ENCODE data around the gene NPPC.

NPPC gene

DNA sequence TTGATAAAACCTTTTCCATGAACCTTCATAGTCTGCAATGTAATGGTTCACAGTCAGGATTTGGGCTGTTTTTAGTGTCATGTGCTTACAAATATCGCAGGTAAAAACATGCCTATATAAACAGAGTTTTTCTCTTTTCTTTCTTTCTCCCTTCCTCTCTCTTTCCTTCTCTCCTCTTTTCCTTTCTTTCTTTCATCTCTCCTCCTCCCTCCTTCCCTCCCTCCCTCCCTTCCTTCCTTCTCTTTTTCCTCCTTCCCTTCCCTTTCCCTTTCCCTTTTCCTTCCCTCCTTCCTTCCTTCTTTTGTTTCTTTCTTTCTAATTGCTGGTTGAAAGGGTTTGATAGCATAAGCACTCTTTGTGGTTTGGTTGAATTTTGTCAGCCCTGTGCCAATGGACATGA lies 9.6 kb upstream of the NPPC start:
- in situ Hi-C loops (cut with MboI; ENCODE audit: low sequenced_read_pairs), result no loop called here

DNA sequence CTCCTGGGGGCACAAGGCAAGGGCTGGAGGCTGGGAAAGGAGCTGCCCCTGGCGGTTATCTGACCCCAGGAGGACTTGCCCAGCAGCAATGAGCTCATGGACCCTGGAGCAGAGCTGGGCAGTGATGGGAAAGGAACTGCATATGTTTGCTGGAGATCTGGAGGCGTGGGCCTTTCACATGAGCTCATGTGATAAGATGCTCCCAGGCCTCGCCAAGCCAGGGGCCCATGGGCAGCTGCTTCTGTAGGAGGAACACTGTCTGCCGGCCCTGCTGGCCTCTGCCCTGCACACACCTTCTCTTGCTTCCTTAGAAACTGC lies 9.0 kb upstream of the NPPC start:
- in situ Hi-C loops (cut with MboI; ENCODE audit: low sequenced_read_pairs), result no loop called here

DNA sequence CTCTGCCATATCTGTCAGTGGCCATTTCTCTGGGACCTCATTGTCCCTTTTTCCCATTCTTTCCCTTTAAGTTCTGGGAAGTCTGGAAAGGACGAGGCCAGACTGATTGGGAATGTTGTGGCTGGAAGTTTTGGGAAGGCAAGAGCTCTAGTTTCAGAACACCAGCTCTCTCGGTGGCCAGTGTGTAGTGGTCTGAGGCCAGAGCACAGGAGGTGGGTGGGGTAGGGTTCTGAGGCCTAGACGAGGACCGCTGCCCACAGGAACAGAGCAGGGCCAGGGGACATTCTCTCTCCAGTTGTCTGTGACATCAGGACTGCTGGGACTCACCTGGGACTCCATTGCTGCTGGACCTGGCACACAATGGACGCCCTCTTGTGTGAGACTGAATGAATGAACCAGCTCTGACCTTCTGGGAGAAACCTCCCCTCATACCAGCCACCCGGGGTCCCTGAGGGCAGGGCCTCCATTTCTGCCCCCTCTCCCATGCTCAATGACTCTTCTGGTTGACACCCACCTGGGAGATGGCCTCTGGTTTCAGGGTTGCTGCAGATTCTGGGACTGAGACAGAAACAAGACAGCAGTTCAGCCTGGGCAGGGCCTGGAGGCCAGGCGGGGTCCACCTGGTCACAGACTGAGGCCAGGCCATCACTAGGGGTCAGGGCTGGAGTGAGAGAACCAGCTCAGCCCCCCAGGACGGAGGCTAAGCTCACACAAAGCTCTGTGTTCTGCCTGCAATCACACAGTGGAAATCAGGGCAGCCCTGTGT lies 8.4 kb upstream of the NPPC start:
- in situ Hi-C loops (cut with MboI; ENCODE audit: low sequenced_read_pairs), result no loop called here

DNA sequence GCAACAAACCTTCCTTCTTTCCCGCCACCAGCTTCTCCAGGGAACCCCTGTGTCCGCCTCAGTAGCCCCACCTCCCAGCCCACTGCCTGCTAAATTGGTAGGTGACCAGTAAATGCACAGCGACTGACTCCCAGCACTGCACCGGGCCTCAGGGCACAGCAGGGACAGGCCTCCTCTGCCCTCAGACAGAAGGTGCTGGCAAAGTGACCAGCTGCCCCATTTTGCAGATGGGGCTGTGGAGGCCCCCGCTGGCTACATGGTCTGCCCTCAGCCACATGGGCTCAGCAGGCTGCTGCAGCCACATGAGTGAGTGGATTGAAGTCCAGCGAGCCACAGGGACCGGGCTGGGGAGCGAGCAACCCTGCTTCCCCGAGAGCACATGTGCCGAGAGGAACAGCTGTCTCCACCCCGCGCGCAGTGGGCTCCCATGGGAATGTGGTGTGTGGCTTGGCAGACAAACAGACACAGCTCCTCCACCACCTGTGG lies 7.8 kb upstream of the NPPC start:
- in situ Hi-C loops (cut with MboI; ENCODE audit: low sequenced_read_pairs), result no loop called here

DNA sequence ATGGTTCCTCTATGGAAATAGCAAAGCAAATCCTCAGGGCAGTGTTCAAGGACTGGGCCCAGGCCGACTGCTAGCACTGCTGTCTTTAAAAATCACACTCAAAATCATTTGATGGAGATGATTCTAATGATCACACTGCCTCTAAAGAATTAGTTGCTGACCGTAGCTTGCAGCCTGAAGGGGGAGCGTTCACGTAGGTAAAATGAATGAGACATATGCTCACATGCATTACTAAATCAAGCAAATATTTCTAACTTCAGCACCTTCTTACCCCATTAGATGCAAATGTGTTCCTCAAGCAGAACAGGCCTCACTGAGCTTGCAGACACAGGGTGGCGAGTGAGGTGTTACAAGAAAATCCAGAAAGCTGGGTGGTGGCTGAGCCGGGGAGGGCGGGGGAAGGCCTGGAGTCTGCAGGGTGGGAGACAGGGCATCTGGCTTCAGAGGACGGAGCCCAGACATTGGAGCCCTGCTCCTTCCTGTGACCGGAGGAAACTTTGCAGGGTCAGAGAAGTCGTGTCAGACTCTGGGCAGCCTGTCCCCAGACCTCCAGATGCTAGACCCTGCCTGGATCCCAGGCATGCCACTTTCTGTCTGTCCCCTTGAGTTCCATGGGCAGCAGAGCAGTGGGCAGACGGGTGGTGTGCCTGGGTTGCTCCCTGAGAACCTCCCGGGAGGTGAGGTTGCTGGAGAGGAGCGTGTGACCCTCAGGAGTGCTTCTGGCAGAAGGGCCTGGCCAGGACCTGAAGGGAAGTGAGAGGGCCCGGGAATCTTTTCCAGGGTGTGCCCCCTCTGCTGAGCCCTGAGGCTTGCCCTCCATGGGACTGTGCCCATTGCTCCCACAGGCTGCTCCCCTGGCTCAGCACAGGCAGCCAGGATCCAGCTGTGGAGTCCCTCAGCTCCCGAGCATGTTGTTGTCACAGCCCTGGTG lies 7.1 kb upstream of the NPPC start:
- in situ Hi-C loops (cut with MboI; ENCODE audit: low sequenced_read_pairs), result no loop called here

DNA sequence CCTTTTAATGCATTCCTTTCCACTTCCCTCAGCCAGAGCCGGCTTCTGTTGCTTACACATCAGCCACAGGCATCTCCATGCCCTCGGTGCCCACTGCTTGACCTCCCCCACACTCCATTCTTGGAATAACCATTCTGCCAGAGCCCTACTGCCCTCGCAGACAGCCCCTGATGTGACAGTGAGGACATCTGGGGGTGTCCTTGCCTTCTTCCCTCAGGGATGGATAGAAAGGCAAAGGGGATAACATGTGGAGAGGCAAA lies 6.4 kb upstream of the NPPC start:
- in situ Hi-C loops (cut with MboI; ENCODE audit: low sequenced_read_pairs), result no loop called here

DNA sequence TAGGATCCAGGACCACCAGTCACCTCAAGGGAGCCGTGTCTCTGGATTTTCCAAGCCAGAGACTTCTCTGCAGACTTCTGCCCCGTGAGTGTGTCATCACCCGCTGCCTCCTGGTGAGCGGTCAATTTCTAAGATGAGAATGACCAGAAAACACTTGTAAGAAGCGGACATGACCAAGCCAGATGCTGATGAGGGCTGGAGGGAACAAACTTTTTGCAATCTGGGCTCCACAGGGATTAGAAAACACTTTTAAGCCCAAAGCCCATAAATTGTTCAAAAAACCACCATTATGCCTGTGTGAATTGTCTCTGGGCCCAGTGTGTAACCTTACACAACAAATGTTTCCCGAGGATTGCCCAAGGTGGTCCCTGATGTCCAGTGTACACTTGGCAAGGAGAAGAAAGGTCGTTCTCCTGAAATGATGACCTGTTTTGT lies 5.3 kb upstream of the NPPC start:
- in situ Hi-C loops (cut with MboI; ENCODE audit: low sequenced_read_pairs), result no loop called here

DNA sequence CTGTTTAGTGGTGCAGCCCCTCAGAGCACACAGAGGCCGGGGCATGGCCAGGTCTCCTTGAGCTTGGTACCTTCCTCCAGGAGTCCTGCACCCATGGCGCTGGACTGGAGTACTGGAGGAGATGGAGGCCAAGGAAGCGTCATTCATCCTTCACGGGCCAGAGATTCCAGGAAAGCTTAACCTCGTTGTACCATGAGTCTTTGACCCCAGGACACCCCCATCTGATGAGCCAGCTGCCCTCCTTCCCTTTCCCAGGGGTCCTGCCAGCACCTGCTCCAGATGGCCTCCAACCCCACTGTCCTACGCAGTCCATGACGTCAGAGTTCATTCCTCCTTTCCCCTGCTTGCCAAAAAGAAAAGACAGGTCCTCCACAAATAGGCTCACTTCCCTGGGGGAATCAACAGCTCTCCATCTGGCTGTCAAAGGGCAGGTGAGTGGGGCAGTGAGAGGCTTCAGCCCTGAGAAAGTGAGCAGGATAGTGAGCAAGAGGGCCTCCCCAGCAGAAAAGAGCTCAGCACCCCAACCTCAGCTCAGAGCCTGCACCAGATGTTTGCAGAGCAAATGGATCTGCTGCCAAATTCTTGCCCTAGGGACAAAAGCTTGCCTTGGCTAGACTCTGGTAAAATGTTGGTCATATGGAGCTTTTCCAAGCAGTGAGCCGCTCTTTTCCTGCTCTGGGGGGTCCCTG lies 4.5 kb upstream of the NPPC start:
- in situ Hi-C loops (cut with MboI; ENCODE audit: low sequenced_read_pairs), result no loop called here

DNA sequence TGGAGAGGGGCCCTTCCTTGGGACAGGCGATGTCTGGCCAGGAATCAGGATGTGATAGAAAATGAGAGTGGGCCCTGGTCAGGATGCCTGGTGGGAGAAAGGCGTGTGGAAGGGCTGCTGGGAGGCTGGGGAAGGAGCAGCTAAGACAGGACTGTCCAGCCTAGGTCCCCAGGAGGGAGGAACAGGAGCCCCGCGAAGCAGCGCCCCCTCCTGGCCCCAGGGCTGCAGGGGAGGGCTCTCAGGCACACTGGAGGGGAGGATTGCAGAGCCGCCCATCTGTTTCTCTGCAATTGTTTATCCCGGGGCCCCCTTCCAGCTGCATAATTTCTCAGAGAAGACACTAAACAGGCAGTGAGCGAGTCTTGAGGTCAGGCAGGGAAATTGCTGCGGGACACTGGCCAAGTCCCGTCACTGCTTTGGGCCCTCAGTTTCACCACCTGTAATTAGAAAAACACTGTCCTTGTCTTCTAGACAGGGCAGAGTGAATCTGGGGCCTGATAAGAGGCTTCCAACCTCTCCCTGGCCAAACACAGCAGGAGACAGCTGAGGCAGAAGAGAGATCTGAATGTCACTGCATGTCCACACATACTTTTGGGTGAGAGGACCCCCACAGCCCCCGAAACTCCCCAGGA lies 3.9 kb upstream of the NPPC start:
- in situ Hi-C loops (cut with MboI; ENCODE audit: low sequenced_read_pairs), result no loop called here

DNA sequence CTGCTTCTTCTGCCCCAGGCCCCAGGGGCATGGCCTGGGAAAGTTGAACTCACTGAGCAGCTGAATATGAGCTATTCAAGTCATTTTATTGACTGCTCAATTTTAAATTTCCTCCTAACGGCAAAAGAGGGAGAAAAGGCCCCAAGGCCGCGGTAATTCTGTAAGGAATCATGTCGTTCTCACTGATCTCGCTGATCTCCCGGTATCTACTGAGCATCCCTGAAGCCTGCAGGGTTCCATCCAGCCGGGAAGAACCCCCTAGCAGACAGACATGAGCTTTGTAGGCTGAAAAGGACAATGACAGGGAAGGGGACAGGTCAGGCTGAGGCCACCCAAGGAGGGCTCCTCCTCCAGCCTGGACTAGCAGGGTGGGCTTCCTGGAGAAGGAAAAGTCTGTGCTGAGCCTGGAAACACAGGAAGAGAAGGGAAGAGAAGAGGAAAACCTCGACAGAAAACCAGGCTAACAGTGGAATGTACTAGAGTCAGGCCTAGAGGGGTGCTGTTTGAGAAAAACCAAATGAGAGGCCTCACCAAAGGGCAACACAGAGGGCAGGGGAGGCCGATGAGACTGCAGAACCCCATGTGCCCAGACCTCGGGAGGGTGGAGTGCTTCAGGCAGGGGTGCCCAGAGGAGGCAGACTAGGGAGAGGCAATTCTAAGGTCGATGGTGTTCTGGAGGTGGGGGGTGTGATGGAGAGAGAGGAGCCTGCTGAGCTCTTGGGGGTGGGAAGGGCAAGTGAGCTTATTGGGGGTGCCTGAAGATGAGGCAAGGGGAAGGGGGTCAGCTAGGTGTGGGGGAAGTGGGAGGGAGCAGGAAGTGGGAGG lies 2.9 kb upstream of the NPPC start:
- in situ Hi-C loops (cut with MboI; ENCODE audit: low sequenced_read_pairs), result no loop called here

DNA sequence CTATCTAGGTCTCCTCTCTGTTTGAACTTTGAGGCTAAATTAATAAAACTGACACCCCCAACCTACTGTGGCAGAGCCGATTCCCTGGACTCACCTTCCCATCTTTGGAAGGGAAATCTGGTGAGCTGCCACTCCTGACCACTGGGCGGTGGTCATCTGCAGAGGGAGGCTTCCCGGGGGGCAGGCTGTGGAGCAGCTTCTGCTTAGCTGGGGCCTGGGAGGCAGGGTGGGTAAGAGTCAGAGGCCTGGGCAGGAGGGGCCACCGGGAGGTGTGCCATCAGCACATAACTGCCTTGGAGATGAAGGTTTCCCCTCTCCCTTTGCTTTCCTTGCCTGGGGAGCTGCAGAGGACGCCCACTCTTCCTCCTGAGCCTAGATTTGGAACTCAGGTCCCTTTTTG lies 2.3 kb upstream of the NPPC start:
- in situ Hi-C loops (cut with MboI; ENCODE audit: low sequenced_read_pairs), result no loop called here

DNA sequence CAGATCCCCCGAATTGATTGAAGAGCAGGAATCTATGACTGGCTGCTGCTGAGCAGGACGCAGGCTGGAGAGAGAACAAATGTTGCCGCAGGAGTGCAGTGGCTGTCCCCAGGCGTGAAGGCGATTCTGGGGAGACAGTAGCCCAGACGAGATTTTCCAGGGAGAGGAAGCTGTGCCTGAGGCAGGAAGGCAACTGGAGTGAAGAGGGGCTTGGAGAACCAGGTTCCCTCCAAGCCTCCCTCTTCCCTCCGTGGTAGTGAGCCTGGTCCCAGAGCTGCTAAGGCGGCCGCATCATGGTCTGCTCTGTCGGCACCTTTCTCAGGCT lies 1.3 kb upstream of the NPPC start:
- in situ Hi-C loops (cut with MboI; ENCODE audit: low sequenced_read_pairs), result no loop called here

DNA sequence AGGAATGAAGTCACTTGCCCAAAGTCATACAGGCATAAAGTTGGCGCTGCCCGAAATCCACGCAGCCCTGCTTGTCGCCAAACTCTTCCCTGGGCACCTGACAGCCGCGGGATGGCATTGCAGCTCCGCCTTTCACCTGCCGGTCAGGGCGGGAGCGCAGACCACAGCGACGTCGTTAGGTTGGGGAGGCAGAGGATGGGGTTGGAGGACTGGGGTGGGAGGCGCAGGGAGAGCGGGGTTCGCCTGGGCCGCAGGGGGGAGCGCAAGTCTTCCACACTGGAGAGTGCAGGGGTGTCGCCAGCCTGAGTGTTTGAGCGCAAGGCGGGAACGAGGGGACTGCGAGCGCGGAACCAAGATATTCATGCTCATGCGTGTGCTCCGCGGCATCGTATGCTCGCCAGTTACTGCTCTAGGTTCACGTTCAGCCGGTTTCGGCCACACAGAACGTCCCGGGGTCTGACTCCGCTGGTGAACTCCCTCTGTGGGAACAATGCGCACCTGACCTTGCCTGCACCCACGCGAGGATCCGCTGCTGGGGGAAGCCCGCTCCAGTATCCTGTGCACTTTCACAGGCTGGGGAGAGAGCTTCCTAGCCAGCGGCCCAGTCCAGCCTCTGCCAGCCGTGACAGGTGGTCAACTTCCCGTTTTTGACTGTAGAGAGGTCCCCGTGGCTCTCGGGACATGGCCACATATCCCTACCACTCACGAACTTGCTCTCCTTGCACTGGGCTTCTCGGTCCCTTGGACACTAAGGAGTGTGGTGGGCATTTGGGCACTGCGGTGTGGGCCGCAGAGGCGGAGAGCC lies 767 bp upstream of the NPPC start:
- in situ Hi-C loops (cut with MboI; ENCODE audit: low sequenced_read_pairs), result no loop called here

DNA sequence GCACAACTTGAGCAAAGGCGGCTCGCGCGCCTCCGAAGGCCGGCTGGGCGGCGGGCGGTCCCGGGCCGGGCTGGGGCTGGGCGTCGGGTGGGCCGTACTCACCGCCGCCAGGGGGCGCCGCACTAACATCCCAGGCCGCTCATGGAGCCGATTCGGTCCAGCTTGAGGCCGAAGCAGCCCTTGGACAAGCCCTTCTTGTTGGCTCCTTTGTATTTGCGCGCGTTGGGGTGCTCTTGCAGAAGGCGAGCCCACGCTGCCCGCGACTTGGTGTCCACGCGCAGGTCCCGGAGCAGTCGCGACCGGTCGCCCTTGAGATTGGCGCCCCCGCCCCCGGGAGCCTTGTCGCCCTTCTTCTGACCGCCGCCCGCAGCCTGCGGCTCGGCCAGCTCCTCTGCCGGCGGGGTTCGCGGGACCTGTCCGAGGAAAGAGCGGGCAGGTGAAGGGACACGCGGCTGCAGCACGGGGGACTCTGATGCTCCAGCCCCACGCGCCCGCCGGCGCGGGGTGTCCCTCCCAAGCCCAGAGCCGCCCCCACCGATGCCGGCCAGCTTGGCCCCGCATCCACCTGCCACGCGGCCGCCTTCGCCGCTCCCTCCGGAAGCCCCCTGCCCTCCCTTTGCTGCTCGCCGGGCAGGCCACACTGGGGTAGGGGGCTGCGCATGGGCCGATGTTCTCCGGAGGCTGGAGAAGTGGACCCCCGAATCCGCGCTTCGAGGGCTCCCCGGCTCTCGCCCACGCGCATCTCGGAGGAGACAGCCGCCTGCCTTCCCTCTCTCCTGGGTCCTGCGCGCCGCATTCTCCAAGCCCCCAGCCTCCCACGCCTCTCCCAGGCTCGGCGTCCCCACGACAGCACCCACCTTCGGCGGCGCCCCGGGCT lies 655 bp downstream of the NPPC start:
- in situ Hi-C loops (cut with MboI; ENCODE audit: low sequenced_read_pairs), result no loop called here

DNA sequence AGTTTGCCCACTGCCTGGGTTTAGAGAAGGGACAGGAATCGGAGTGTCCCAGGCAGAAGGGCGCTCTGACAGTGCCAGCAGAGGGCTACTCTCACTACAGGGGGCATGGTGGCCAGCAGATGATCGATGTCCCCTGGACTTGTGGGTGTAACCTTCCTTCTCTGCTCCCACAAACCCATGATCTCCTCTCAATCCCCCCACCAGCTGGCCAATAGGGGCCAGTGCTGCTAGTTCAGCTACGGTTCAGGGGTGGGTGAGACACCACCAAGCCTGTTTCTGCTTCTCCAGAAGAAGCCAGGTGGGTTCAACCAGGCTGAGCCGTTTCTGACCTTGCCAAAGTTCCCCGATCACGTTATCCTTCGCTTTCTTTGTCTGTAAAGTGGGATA lies 1.3 kb downstream of the NPPC start:
- in situ Hi-C loops (cut with MboI; ENCODE audit: low sequenced_read_pairs), result loop anchor here (25.0 kb wide), 2 partner anchors 212 to 512 kb away; no protein-coding TSS in a partner anchor

DNA sequence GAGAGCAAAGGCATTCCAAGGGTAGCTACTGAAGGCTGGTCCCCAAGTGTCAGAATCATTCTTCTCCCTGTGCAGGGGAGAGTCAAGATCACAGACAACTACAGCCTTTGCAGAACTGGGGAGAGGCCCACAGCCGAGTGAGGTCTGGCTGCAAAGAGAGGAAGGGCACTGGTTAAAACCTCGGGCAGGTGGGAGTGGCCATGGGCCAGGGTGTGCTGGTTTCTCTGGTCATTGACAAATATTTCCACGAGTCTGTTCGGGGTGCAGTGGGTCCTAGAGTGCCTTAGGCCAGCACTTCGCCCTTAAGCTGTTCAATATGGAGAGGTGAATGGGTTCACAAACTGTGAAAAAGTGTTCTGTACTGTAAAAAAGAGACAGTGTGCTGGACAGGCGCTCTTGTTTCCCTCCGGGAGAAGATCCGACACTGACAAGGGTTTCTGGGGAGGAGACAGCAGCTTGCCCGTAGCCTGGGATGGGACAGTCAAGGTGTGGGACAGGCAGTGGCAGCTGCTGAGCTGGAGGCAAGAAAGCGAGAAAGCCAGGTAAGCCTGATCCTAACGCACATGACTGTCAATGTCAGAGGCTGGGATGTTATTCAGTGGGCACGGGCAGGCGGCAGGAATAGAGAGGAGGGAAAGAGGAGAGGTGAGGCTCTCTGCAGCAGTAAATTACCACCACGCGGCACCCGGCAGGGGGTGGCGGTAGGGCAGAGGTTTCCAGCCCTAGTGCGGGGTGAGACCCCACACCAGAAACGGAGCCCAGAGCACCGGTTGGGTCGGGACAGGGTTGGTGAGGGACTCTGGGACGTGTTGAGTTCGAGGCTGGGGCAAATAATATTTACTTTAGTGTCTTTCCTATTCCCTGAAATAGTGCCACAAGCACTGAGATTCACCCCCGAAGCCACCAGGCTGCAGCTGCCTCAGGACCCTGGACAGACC lies 2.0 kb downstream of the NPPC start:
- in situ Hi-C loops (cut with MboI; ENCODE audit: low sequenced_read_pairs), result loop anchor here (25.0 kb wide), 2 partner anchors 213 to 513 kb away; no protein-coding TSS in a partner anchor

DNA sequence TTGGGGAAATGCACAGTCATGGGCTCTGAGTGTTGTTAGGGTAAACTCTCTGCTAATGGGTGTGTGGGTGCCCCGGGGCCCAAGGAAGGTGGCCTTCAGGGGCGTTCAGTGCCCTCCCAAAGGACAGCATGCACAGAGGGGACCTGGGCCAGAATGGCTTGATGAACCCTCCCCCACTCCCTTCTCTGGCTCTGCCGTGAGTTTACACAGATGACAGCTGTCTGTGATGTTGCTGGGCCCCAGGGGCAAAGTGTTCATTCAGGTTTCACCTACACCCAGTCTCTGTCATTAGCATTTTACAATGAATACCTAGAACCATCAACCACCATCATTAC lies 3.2 kb downstream of the NPPC start:
- in situ Hi-C loops (cut with MboI; ENCODE audit: low sequenced_read_pairs), result loop anchor here (25.0 kb wide), 2 partner anchors 214 to 514 kb away; no protein-coding TSS in a partner anchor
